Epithelial cell of proximal tubule (primary cell): ENCODE measurements around the gene ELP5. TPM values are rescaled to one million over a fixed set of nuclear protein-coding genes. Genes with fewer than 3 reads are reported as not detected.

Experiments
- DNase-seq: peaks from one replicate; pipeline ENCODE4 v3.0.0-alpha.2; 2011; ENCODE audit warnings: low read depth
- H3K4me3 ChIP-seq: 2 replicates; pipeline ENCODE4 v1.5.1; 2011; ENCODE audit warnings: low read depth, mild to moderate bottlenecking, low read length
- total RNA-seq: library from RNA; depleted of rRNA; stranded (reverse); fragments of >200 nt; gene quantifications from 2 replicates; pipeline ENCODE4 v1.2.3, GENCODE V29; 2015
- TF ChIP-seq, protein P1 (sequence below): conservative IDR thresholded peaks from 2 replicates; pipeline ENCODE4 v1.5.1; 2012; ENCODE audit warnings: low read depth, mild to moderate bottlenecking, low read length

The ELP5 gene
- total RNA-seq, 1 donor from 2014 or later: 37.0 TPM

DNA sequence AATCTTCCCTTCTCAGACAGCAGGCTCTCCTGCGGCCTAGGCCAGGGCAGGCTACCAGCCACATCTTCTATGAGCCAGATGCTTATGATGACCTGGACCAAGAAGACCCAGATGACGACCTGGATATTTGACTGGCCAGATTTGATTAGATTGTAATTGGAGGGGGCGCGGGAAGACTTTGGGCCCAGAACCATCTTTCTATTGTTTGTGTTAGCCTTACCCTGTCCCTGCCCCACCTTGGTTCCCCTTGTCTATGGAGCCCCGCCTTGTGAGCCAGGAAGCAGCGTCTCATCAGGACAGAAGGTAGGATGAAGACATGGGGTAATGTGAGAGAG is 7.5 kb downstream of the ELP5 start:
- DNase-seq: no peak
- no peak overlapping the region for H3K4me3 ChIP-seq
- TF ChIP-seq, protein P1, sequence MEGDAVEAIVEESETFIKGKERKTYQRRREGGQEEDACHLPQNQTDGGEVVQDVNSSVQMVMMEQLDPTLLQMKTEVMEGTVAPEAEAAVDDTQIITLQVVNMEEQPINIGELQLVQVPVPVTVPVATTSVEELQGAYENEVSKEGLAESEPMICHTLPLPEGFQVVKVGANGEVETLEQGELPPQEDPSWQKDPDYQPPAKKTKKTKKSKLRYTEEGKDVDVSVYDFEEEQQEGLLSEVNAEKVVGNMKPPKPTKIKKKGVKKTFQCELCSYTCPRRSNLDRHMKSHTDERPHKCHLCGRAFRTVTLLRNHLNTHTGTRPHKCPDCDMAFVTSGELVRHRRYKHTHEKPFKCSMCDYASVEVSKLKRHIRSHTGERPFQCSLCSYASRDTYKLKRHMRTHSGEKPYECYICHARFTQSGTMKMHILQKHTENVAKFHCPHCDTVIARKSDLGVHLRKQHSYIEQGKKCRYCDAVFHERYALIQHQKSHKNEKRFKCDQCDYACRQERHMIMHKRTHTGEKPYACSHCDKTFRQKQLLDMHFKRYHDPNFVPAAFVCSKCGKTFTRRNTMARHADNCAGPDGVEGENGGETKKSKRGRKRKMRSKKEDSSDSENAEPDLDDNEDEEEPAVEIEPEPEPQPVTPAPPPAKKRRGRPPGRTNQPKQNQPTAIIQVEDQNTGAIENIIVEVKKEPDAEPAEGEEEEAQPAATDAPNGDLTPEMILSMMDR: no peak

DNA sequence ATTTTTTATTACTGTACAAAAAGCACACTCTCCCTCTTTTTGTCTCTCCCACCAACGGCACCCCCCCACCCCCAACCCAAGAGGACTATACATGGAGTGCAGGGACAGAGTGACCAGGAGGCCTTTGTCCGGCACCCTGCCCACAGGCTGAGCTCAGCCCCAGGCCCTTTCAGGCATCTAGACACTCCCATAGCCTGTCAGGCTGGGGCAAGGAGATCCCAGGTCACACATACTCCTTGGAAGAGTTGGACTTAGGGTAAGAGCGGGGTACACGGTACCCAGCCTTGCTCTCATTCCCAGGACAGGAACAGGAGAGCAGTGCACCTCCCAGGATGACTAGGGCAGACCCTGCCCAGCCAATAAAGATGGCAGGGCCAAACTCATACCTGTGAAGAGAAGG is 8.1 kb downstream of the ELP5 start:
- H3K4me3 ChIP-seq: peak overlapping the region; percentile 58
- DNase-seq: no peak
- TF ChIP-seq, protein P1: no peak

DNA sequence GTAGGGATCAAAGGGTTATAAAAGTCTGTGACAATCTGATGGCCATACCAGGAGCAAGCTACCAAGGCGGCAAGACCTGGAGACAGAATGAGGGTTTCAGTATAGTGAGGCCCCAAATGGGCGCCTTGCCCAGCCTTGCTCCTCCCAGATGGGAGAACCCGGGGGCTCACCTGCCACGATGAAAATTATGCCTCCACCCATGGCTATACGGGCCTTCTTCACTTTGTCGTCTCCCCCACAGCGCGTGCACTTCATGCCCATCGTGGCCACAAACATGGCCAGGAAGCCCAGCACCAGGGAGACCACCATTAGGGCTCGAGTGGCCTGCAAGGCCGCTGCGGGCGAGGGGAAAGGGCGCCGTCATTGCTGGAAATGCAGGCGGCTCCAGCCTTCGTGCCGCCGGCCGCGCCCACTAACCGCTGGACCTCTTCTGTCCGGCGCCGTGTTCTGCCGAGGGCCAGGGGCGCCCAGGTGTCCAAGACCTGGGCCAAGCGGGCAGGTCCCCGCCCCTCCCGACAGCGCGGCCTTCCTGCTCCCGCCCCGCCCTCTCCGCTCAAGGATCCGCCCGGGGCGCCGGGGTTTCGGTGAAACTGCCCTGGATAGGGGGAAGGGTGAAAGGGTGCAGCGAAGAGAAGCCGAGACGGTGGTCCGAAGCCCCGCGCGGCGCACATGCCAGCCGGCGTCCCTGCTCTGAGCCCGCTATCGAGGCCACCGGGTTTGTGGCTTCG is 8.8 kb downstream of the ELP5 start:
- no peak for DNase-seq
- TF ChIP-seq, protein P1: no peak
- peak overlapping the region; percentile 58 for H3K4me3 ChIP-seq

DNA sequence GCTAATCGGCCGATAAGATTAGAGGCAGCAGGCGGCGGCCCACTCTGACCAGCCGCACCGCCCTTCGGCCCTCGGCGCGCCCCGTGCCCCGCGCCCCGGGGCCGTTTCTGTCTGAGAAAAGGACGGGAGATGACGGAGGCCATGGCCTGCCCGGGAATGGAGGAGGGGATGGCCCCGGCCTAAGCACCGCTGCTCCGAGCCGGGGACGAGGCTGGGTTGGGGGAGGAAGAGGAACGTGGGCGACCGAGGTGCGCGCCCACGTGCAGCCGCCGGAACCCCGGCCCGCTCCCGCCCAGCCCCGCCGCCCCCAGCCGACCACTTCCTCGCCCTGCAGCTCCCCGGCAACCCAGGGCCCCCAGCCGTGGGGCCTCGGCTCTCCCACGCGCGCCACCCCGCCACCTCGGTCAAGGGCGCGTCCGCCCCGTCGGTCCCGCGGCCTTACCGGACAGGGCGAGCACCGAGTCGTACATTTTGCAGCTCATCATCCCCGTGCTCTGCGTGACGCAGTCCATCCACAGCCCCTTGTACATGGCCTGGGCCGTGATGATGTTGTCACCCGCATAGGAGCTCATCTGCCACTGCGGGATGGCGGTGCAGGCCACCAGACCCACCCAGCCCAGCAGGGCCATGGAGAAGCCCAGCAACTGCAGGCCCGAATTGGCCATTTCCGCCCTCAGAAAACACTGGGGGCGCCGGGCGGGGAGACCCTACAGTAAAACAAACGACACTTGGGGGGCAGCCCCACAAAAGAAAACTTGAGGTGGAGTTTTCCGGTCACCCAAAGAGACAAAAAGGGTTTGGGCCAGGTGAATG is 9.6 kb downstream of the ELP5 start:
- H3K4me3 ChIP-seq: peak overlapping the region; percentile 58
- TF ChIP-seq, protein P1: no peak
- DNase-seq: no peak

DNA sequence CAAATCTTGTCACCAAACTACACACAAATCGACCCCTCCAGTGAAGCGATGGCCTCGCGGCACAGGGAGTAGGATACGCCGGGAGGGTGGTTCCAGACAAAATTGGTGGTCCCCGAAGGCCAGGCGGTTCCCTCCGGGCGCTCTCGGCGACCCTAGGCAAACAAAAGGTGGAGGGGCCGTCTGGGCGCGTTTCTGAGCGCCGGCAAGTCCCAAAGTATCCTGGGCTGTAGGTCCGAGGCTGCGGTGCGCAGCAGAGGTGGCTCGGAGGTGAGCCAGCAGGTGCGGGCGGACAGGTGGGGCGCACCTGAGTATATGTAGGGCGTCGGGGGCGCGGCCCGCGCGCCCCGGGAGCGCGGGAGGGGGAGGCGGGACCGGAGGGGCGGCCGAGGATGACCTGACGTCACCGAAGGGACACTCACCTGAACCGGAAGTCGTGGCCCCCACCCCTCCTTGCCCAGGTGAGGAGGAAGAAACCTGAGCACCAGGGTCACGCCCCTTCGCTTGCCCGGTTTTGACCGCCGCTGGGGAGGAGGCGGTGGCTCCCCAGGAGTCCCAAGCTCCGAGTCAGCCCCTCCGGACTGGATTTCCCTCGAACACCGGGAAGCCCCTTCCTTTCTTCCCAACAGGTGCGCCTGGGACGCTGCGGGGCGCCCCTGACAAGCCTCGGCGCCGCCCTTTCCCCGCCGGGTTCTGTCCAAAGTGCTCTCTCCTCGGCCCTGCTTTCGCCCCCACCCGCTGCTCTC is 10.3 kb downstream of the ELP5 start, which contains the start of gene CLDN7:
Gene CLDN7 (minus strand): TSS at position 287 of the 743 bp plus-strand sequence. CDS start 435 bp downstream, outside the sequence.
- no peak for DNase-seq
- peak within 1 kb of the TSS; percentile 58 for H3K4me3 ChIP-seq
- TF ChIP-seq, protein P1: no peak

DNA sequence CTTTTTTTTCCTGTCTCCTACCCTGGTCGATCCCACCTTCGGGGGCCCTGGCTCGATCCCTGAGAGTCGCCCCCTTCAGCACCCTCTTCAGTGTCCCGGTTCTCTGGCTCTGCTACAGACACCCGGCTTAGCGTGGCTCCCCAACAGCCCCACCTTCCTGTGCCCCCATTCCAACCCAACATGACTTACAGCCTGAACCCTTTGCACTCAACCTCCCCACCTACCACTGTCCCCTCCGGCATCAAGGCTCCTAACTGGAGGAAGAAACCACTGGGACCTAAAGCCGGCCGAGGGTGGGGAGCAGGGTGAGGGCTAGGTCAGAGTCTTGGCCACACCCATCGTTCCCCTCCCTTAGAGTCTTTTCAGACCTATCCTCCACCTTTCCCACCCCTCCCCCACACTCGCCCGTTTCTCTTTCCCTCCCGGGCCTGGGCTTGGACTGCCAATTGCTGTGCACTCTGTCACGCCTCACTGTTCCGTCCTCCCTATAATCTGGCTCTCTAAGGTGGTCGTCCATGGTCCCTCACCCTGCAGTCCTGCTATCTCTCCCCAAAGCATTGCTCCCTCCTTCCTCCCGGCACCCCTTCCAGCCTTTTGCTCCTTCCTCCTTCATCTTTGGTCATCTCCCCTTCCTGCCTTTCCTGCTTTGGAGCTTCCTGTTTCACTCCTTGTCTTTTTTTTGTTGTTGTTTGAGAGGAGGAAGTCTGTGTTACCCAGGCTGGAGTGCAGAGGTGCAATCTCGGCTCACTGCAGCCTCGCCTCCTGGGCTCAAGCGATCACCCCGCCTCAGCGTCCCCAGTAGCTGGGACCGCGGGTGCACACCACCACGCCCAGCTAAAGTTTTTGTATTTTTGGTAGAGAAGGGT is 11.2 kb downstream of the ELP5 start:
- H3K4me3 ChIP-seq: peak overlapping the region; percentile 58
- DNase-seq: no peak
- TF ChIP-seq, protein P1: no peak
